HS-5 (cell line): ENCODE results near the gene ATP6V0E1.

Source experiments
- DNase-seq: peaks from one replicate; pipeline ENCODE4 v3.0.0-alpha.2; 2012; ENCODE audit warnings: low read depth

Gene ATP6V0E1

DNA sequence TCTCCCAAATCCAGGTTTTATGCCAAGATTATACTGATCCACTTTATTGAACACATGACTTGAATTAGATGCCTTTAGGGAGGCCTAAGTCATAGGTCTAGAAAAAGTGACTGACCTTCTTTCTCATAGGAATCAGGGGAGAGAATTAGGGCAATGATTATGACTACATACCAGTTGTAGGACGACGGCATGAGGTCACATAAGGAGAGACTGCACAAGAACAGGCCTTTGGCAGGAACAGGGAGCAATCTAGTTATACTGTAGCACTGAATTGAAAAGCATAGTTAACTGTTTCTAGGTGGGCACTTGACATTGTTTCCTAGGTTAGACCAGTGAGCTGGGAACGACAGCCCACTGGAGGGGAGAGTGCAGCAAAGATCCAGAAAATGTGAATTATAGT is 95.3 kb downstream of the ATP6V0E1 start:
- DNase-seq, result no peak
